ENCODE results near the gene TRNT1.
A peak's percentile ranks its signal among the peaks of the same experiment; 100 is the strongest.

TRNT1 gene

DNA sequence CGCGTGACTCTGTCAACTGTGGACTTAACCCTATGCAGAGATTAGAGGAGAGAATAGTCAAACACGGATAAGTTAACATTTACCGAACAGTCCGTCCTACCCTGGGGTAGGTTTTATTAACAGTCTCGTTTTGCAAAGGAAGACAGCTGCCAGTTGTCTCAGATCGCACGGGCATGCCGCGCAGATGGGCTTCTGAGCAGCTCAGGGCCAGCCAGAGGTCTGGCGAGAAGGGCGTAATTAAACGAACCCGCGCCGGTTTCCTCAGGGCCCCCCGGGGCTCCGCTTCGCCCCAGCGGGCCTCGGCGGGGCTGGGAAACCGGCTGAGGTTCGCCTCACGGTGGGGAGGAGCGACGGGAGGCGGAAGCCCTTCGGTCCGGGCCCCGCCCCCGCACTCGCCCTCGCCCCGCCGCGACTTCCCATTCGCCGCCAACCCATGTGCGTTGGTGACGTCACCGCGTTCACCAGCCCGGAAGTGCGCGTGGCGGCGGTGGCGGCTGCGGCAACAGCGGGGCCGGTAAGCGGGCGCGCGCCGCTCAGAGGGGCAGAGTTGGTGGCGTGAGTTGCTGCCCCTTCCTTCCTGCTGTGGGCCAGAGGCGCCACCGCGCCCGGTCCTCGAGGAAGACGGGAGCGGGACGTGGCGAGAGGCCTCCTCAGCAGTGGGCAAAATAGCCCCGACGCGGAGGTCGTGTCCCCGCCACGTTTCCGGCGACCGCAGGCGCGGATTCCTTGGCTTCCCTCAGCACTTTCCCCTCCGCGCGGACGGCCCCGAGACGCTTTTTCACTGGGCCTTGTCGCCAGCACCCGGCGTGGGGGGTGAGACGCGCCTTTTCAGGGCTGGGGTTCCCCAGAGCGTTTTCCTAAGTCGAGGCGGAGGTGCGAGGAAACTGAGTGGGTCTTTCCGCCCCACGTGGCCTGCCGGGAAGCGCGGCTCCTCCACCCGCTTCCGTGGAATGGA is at the start of gene TRNT1:
TRNT1 (plus strand) TSS at position 464 of the 955 bp plus-strand sequence. CDS start 2,101 bp downstream, outside the sequence.
- Histone ChIP-seq H3K4me1 (ENCODE audit: insufficient read depth, low read length) (peaks cover 6% of the 10 kb centered on the region; the same call in 1 of the 2 replicates), H3K9me3 (ENCODE audit: insufficient read depth, low read depth, low read length) (no peaks in the 10 kb centered on the region), H3K27me3 (ENCODE audit: insufficient read depth, low read length) (no peaks in the 10 kb centered on the region), H3K36me3 (ENCODE audit: insufficient read depth, low read depth, low read length) (peaks cover 29% of the 10 kb centered on the region), H3K27ac (ENCODE audit: low read length) (peak within 1 kb of the TSS; percentile 74), H3K9ac (ENCODE audit: low read depth, low read length) (peak within 1 kb of the TSS; percentile 98), H3K4me3 (ENCODE audit: low read length) (peak within 1 kb of the TSS; percentile 82)

DNA sequence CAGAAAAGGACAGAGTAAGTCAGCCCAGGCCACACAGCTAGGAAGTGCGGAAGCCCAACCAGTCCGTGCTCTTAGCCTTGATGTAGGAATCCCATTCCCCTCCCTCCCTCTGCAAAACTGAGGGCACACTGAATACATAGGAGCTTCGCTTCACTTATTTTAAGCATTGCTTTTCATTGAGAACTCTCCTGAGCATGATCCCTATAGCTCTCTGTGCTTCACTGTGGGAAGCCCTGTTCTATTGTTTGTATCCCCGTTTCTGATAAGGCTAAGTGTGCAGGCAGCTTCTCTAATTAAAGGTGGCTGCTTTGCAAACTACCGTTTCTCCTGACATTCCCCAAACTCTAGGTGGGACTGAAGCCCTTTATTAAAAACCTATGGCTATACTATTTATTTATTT is 46.4 kb upstream of the TRNT1 start:
- H3K27me3 ChIP-seq (ENCODE audit: insufficient read depth, low read length) = no peaks in the 10 kb centered on the region
- no peaks in the 10 kb centered on the region for H3K9me3 ChIP-seq (ENCODE audit: insufficient read depth, low read depth, low read length)
- peaks cover 18% of the 10 kb centered on the region; the same call in 1 of the 2 replicates for H3K4me1 ChIP-seq (ENCODE audit: insufficient read depth, low read length)
- no peaks in the 10 kb centered on the region for H3K36me3 ChIP-seq (ENCODE audit: insufficient read depth, low read depth, low read length)
- no peak overlapping the region for H3K4me3 ChIP-seq (ENCODE audit: low read length)
- H3K9ac ChIP-seq (ENCODE audit: low read depth, low read length) = no peak overlapping the region
- H3K27ac ChIP-seq (ENCODE audit: low read length) = no peak overlapping the region

DNA sequence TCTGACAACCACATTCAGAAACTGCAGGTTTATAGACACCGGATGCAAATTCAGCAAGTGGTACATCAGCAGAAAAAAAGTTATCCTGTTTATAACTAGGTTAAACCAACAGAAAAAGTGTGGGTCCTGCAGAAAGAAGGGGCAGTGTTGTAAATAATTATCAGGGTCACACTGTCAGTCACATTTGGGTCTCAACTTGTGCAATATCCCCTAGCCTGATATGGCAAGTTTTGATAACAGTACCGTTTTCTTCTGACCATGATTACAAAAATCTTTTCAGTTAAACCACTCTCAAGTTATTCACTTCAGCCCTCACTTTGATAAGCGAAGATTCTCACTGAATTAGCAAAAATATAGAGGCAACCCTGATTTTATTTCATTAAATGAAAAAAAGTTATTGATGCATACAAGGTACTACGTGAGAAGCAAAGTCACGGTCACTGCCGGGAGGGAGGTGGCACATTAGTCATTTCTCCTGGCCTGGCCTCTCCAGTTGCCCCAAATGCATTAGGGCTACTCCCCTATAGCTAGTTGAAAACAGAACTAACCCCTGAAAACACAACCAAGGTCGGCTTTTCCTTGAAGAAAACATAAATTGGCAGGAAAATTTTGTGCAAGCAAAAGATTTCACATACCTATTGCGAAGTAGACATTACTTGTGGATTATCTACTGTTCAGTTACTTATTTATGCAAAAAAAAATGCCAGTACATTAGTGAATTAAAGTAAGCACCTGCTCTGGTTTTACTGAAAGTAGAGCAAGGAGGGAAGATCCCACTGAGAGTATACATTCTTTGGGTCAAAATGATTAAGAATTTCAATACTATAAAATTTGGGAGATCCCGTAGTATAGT is 45.1 kb upstream of the TRNT1 start:
- no peak overlapping the region for H3K27ac ChIP-seq (ENCODE audit: low read length)
- peaks cover 18% of the 10 kb centered on the region; the same call in 1 of the 2 replicates for H3K4me1 ChIP-seq (ENCODE audit: insufficient read depth, low read length)
- H3K4me3 ChIP-seq (ENCODE audit: low read length) = no peak overlapping the region

DNA sequence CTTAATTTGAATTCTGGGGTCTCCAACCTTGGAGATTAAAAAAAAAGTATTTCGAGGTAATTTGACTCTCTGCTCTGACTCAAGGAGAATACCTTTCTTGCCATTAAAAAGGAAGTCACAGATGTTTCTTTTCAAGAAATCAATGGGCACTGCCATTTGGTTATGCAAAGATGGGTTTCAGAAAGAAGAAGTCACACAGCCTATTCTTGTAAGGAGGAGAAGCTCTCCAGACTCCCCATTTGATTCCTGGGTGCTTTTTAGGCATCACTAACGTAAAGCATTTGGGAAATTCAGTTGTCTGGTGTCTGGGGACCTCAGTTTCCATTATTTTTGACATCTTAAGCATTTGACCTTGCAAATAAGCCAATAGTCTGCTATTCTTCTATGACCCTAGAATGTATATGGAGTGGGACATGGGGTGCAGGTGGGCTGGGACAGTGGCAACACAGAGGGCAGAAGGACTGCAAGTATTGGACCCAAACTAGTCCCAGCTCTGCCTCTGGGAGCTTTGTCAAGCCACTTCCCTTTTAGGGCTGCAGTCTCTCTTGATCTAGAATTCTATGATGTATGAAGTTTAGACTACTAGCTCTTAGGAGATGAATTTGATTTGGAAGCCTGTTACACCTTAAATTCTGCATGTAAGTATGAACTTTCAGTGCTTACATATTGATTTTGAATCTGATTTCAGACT is 44.4 kb upstream of the TRNT1 start:
- H3K9me3 ChIP-seq (ENCODE audit: insufficient read depth, low read depth, low read length) = no peaks in the 10 kb centered on the region
- no peaks in the 10 kb centered on the region for H3K27me3 ChIP-seq (ENCODE audit: insufficient read depth, low read length)
- no peak overlapping the region for H3K4me3 ChIP-seq (ENCODE audit: low read length)
- no peaks in the 10 kb centered on the region for H3K36me3 ChIP-seq (ENCODE audit: insufficient read depth, low read depth, low read length)
- peaks cover 18% of the 10 kb centered on the region; the same call in 1 of the 2 replicates for H3K4me1 ChIP-seq (ENCODE audit: insufficient read depth, low read length)
- H3K9ac ChIP-seq (ENCODE audit: low read depth, low read length) = no peak overlapping the region
- no peak overlapping the region for H3K27ac ChIP-seq (ENCODE audit: low read length)

More for the DNA sequence above, 45.1 kb upstream of the TRNT1 start:
- H3K9me3 ChIP-seq (ENCODE audit: insufficient read depth, low read depth, low read length) = no peaks in the 10 kb centered on the region
- H3K27me3 ChIP-seq (ENCODE audit: insufficient read depth, low read length) = no peaks in the 10 kb centered on the region
- no peaks in the 10 kb centered on the region for H3K36me3 ChIP-seq (ENCODE audit: insufficient read depth, low read depth, low read length)
- no peak overlapping the region for H3K9ac ChIP-seq (ENCODE audit: low read depth, low read length)

DNA sequence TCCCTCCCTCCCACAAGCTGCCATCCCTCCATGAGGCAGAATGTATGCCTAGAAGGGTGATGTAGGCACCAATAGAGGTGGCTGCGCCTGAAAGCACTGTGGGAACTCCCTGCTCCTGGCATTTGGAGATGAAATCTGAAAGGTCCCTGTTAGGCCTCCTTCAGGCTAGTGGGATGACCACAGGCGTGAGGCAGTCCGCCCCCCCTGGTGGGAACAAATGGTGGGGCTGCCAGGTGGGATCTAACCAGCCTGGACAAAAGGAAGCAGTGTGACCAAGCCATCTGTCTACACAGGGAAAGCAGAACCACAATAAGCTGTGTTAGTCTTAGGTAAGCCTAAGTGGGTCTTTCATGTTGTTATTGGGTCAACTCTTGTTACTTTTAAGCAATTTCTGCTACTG is 41.9 kb upstream of the TRNT1 start:
- H3K4me3 ChIP-seq (ENCODE audit: low read length) = no peak overlapping the region
- H3K9ac ChIP-seq (ENCODE audit: low read depth, low read length) = no peak overlapping the region
- H3K4me1 ChIP-seq (ENCODE audit: insufficient read depth, low read length) = peaks cover 18% of the 10 kb centered on the region; the same call in 1 of the 2 replicates
- no peak overlapping the region for H3K27ac ChIP-seq (ENCODE audit: low read length)
- no peaks in the 10 kb centered on the region for H3K27me3 ChIP-seq (ENCODE audit: insufficient read depth, low read length)
- H3K36me3 ChIP-seq (ENCODE audit: insufficient read depth, low read depth, low read length) = no peaks in the 10 kb centered on the region
- H3K9me3 ChIP-seq (ENCODE audit: insufficient read depth, low read depth, low read length) = no peaks in the 10 kb centered on the region

DNA sequence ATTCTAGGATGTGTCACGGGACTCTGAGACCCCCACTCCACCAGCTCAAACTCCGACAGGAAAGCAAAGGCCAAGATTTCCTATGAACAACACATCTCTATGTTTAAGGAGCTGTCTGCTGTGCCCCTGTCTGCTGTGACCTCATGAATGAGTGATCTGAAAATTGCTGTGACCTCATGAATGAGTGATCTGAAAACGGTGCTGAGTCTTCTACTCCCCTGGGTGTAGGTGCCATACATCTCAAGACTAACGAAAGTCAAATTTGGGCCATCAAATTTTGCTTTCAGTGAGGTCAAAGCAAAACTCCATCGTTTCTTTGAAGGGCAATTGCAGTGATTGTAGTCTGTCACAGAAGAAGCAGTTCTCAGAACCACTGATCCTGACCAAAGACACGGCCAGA is 41.0 kb upstream of the TRNT1 start:
- H3K27ac ChIP-seq (ENCODE audit: low read length) = no peak overlapping the region

DNA sequence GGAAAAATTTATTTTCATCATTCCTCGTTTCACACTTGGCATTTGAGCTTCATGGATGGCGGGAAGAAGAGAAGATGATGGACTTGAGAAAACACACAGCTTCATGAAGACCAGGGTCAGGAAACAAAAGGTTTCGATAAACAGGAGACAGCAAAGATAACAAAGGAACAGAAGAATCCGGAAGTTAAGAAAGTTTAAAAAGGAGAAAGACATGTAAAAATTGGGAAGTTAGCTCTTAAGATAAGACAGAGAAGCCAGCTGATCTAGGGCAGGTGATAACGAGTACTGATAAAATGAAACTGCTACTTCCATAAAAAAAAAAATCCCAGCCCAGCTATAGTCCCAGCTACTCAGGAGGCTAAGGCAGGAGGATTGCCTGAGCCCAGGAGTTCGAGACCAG is 40.5 kb upstream of the TRNT1 start:
- peaks cover 17% of the 10 kb centered on the region; the same call in 1 of the 2 replicates for H3K4me1 ChIP-seq (ENCODE audit: insufficient read depth, low read length)

More for the DNA sequence above, 41.0 kb upstream of the TRNT1 start:
- Histone ChIP-seq H3K36me3 (ENCODE audit: insufficient read depth, low read depth, low read length) (no peaks in the 10 kb centered on the region), H3K4me1 (ENCODE audit: insufficient read depth, low read length) (peaks cover 18% of the 10 kb centered on the region; the same call in 1 of the 2 replicates), H3K27me3 (ENCODE audit: insufficient read depth, low read length) (no peaks in the 10 kb centered on the region), H3K9ac (ENCODE audit: low read depth, low read length) (no peak overlapping the region), H3K9me3 (ENCODE audit: insufficient read depth, low read depth, low read length) (no peaks in the 10 kb centered on the region), H3K4me3 (ENCODE audit: low read length) (no peak overlapping the region)

DNA sequence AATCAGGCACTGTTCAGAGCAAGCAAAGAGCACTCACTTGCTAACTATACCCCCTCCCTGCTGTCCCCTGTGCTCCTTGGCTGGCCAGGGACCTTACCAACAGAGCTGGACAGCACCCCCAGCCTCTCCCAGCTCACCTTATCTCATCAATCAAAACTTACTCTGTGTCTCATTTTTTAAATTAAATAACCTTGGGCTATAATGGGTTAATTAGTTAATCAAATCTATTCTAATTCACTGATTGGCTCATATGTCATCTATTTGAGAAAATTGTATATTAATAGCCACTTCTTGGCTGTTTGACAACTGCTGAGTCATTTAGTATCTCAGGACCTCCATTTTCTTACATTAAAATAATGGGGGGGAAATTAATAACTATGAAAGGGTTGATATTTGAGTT is 39.5 kb upstream of the TRNT1 start:
- Histone ChIP-seq H3K9ac (ENCODE audit: low read depth, low read length) (no peak overlapping the region), H3K27ac (ENCODE audit: low read length) (no peak overlapping the region), H3K27me3 (ENCODE audit: insufficient read depth, low read length) (no peaks in the 10 kb centered on the region), H3K36me3 (ENCODE audit: insufficient read depth, low read depth, low read length) (no peaks in the 10 kb centered on the region), H3K4me3 (ENCODE audit: low read length) (no peak overlapping the region), H3K9me3 (ENCODE audit: insufficient read depth, low read depth, low read length) (no peaks in the 10 kb centered on the region), H3K4me1 (ENCODE audit: insufficient read depth, low read length) (peaks cover 7% of the 10 kb centered on the region; the same call in 1 of the 2 replicates)

More for the DNA sequence above, 40.5 kb upstream of the TRNT1 start:
- H3K27ac ChIP-seq (ENCODE audit: low read length) = no peak overlapping the region
- no peaks in the 10 kb centered on the region for H3K9me3 ChIP-seq (ENCODE audit: insufficient read depth, low read depth, low read length)
- no peaks in the 10 kb centered on the region for H3K27me3 ChIP-seq (ENCODE audit: insufficient read depth, low read length)
- H3K9ac ChIP-seq (ENCODE audit: low read depth, low read length) = no peak overlapping the region
- H3K4me3 ChIP-seq (ENCODE audit: low read length) = no peak overlapping the region
- H3K36me3 ChIP-seq (ENCODE audit: insufficient read depth, low read depth, low read length) = no peaks in the 10 kb centered on the region

DNA sequence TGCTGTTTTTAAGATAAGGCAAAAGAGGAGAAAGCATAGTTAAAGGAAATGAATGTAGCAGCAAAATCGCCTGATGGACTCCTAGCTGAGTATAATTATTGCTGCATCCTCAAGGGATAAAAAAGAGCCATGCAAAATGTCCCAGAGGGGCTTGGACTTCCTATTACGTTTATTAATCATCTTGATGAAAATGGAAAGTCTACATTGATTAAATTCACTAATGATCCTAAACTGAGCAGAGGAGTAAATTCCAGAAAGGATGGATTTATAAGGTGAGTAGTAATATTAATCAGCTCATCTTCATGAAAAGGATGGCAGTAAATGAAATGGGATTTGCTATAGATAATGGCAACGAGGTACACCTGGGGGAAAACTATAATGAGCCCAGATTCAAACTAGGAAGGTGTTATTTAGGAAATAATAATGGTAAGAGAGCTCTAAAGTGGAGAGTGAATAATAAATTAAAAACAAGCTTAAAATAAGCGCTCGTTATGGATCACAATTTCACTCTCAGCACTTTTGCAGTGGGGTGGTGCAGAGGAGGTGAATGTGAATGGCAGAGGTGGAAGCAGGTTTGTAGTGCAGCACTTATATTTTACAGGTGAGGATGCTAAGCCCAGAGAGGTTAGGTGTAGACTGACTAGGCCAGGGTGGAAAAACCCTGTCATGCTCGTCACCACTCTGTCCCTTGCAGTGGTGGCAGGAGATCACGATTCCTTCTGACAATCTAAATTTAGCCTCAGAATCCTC is 38.8 kb upstream of the TRNT1 start:
- no peak overlapping the region for H3K4me3 ChIP-seq (ENCODE audit: low read length)
- no peaks in the 10 kb centered on the region for H3K9me3 ChIP-seq (ENCODE audit: insufficient read depth, low read depth, low read length)
- H3K4me1 ChIP-seq (ENCODE audit: insufficient read depth, low read length) = peaks cover under 1% of the 10 kb centered on the region; the same call in 1 of the 2 replicates
- no peaks in the 10 kb centered on the region for H3K27me3 ChIP-seq (ENCODE audit: insufficient read depth, low read length)
- no peak overlapping the region for H3K27ac ChIP-seq (ENCODE audit: low read length)
- H3K9ac ChIP-seq (ENCODE audit: low read depth, low read length) = no peak overlapping the region
- H3K36me3 ChIP-seq (ENCODE audit: insufficient read depth, low read depth, low read length) = no peaks in the 10 kb centered on the region

DNA sequence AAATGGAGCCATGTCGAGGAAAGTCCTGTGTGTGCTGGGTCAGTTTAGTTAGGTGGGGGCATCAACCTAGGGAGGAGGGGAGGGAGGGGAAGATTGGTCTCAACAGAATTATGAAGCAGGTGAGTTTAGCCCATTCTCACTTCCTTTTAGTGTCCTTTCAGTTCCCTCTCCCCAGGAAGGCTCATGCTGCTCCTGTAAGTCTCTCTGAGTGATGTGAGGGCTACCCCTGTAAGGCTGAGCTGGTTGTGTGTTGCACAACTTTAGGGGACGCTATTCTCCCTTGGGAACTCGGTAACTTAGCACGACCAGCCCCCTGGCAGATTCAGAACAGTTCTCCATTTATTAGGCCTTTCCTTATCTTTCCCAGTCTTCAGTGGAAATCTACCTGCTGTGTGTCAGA is 37.7 kb upstream of the TRNT1 start:
- H3K9ac ChIP-seq (ENCODE audit: low read depth, low read length) = no peak overlapping the region
- H3K36me3 ChIP-seq (ENCODE audit: insufficient read depth, low read depth, low read length) = no peaks in the 10 kb centered on the region
- no peaks in the 10 kb centered on the region for H3K9me3 ChIP-seq (ENCODE audit: insufficient read depth, low read depth, low read length)
- no peak overlapping the region for H3K27ac ChIP-seq (ENCODE audit: low read length)
- no peak overlapping the region for H3K4me3 ChIP-seq (ENCODE audit: low read length)
- H3K4me1 ChIP-seq (ENCODE audit: insufficient read depth, low read length) = no peaks in the 10 kb centered on the region
- no peaks in the 10 kb centered on the region for H3K27me3 ChIP-seq (ENCODE audit: insufficient read depth, low read length)

All from iPS-20b (cell line).